NCI-H748 treated with DMSO at 0.1 percent for 48 hours (cell line): ENCODE measurements around the gene ADSS1.

Source experiments
- DNase-seq: peaks from one replicate; lab custom pipeline; 2025; lab: John Stamatoyannopoulos, UW

ADSS1 gene

DNA sequence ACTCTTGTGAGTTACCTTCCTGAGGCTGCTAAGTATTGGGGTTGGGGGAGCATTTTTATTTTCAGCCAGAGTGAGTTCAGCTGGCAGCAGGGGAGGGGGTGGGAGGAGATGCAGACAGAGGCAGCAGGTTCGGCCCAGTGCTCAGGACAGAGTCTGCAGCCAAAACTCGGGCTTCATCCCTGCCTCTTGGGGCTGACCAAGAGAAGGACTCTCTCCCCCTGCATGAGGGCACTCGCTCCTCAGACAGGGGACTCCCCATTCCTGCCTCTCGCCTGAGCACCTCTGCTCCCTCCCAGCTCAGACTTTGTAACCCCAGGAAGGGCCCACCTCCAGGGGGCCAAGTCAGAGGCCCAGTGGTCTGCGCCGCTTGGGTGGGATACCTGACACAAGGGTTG is 72.7 kb downstream of the ADSS1 start:
- no peak for DNase-seq
